ENCODE data around the gene JMJD8. TPM values are rescaled to one million over a fixed set of nuclear protein-coding genes. Genes with fewer than 3 reads are reported as not detected.
A peak's percentile ranks its signal among the peaks of the same experiment; 100 is the strongest.

Gene JMJD8
- total RNA-seq, 1 experiment from 2014 or later, result 81.3 TPM

GRCh38 chr16:651844-652243 is 32.3 kb downstream of the JMJD8 start:
- Histone ChIP-seq H3K4me2 (ENCODE audit: low read length) (no peak overlapping the region), H4K20me1 (ENCODE audit: low read length) (no peaks in the 10 kb centered on the region), H3K9me3 (ENCODE audit: low read length) (no peaks in the 10 kb centered on the region), H3K9ac (ENCODE audit: low read length) (no peak overlapping the region), H3K4me3 (ENCODE audit: low read length) (no peak overlapping the region), H3K4me1 (ENCODE audit: insufficient read depth, low read length) (peaks cover 11% of the 10 kb centered on the region), H2AFZ (ENCODE audit: low read length) (no peak overlapping the region), H3F3A (ENCODE audit: low read length, unreplicated experiment) (no peaks in the 10 kb centered on the region), H3K27ac (ENCODE audit: low read length) (no peak overlapping the region), H3K79me2 (ENCODE audit: low read length) (no peaks in the 10 kb centered on the region), H3K36me3 (ENCODE audit: low read depth, low read length) (no peaks in the 10 kb centered on the region), H3K9me2 (replicated peaks; ENCODE audit: low read length) (no peaks in the 10 kb centered on the region), H3K27me3 (ENCODE audit: low read length) (no peaks in the 10 kb centered on the region)
- DNase-seq (no peak), ATAC-seq (no peak)
- intact Hi-C loops (cut with micrococcal nuclease), result no loop called here
- TF ChIP-seq EZH2 (IDR thresholded peaks at IDR 0.05; ENCODE audit: low read length, unreplicated experiment) (no peak), EZH2phosphoT487 (IDR thresholded peaks at IDR 0.05; ENCODE audit: borderline replicate concordance, low read length) (no peak), CTCF (conservative IDR thresholded peaks at IDR 0.05; ENCODE audit: low read depth, low read length) (no peak)
- ChIA-PET CTCF (no interaction called here), POLR2A (ENCODE audit: unreplicated experiment) (no interaction called here)
- BruUV-seq (replicated peaks), result no TSS peak

GRCh38 chr16:649631-650030 is 34.5 kb downstream of the JMJD8 start:
- Histone ChIP-seq H3K9me2 (replicated peaks; ENCODE audit: low read length) (no peaks in the 10 kb centered on the region), H3K27me3 (ENCODE audit: low read length) (no peaks in the 10 kb centered on the region), H3K79me2 (ENCODE audit: low read length) (peaks cover 18% of the 10 kb centered on the region), H3K4me1 (ENCODE audit: insufficient read depth, low read length) (peaks cover 28% of the 10 kb centered on the region), H3K9ac (ENCODE audit: low read length) (peak overlapping the region; percentile 83), H2AFZ (ENCODE audit: low read length) (peak overlapping the region; percentile 73), H3K27ac (ENCODE audit: low read length) (0 out of 2 replicates have a peak overlapping the region, but pooled peaks have one; percentile 23), H4K20me1 (ENCODE audit: low read length) (no peaks in the 10 kb centered on the region), H3F3A (ENCODE audit: low read length, unreplicated experiment) (no peaks in the 10 kb centered on the region), H3K9me3 (ENCODE audit: low read length) (no peaks in the 10 kb centered on the region), H3K4me3 (ENCODE audit: low read length) (peak overlapping the region; percentile 62), H3K36me3 (ENCODE audit: low read depth, low read length) (no peaks in the 10 kb centered on the region), H3K4me2 (ENCODE audit: low read length) (peak overlapping the region; percentile 81)
- CTCF ChIA-PET, result no interaction called here
- TF ChIP-seq EZH2phosphoT487 (IDR thresholded peaks at IDR 0.05; ENCODE audit: borderline replicate concordance, low read length) (no peak), CTCF (conservative IDR thresholded peaks at IDR 0.05; ENCODE audit: low read depth, low read length) (no peak), EZH2 (IDR thresholded peaks at IDR 0.05; ENCODE audit: low read length, unreplicated experiment) (no peak)
- no TSS peak for BruUV-seq (replicated peaks)
- no peak for DNase-seq
- peak; percentile 32 for ATAC-seq
- intact Hi-C loops (cut with micrococcal nuclease), result no loop called here
- POLR2A ChIA-PET (ENCODE audit: unreplicated experiment), result no interaction called here

GRCh38 chr16:648781-649589 is 35.1 kb downstream of the JMJD8 start, which contains the start of gene WDR90:
Gene WDR90 (plus strand): TSS chr16:649365. CDS start chr16:649417, 52 bp downstream.
- intact Hi-C loops (cut with micrococcal nuclease), result no loop called here
- ChIA-PET CTCF (no interaction called here), POLR2A (ENCODE audit: unreplicated experiment) (no interaction called here)
- H3K9ac ChIP-seq (ENCODE audit: low read length), result peak within 1 kb of the TSS; percentile 83
- ATAC-seq (peak; percentile 75), DNase-seq (peak; percentile 69)
- H3K4me2 ChIP-seq (ENCODE audit: low read length), result peak within 1 kb of the TSS; percentile 81
- H3F3A ChIP-seq (ENCODE audit: low read length, unreplicated experiment), result no peaks in the 10 kb centered on the region
- TF ChIP-seq EZH2phosphoT487 (IDR thresholded peaks at IDR 0.05; ENCODE audit: borderline replicate concordance, low read length) (no peak), EZH2 (IDR thresholded peaks at IDR 0.05; ENCODE audit: low read length, unreplicated experiment) (no peak), CTCF (conservative IDR thresholded peaks at IDR 0.05; ENCODE audit: low read depth, low read length) (no peak)
- no TSS peak for BruUV-seq (replicated peaks)
- peak within 1 kb of the TSS; percentile 62 for H3K4me3 ChIP-seq (ENCODE audit: low read length)
- no peaks in the 10 kb centered on the region for H3K27me3 ChIP-seq (ENCODE audit: low read length)
- H3K79me2 ChIP-seq (ENCODE audit: low read length), result peaks cover 24% of the 10 kb centered on the region
- no peaks in the 10 kb centered on the region for H3K9me2 ChIP-seq (replicated peaks; ENCODE audit: low read length)
- no peaks in the 10 kb centered on the region for H3K9me3 ChIP-seq (ENCODE audit: low read length)
- peak within 1 kb of the TSS; percentile 73 for H2AFZ ChIP-seq (ENCODE audit: low read length)
- H3K36me3 ChIP-seq (ENCODE audit: low read depth, low read length), result no peaks in the 10 kb centered on the region
- no peaks in the 10 kb centered on the region for H4K20me1 ChIP-seq (ENCODE audit: low read length)
- peak within 1 kb of the TSS; percentile 40 for H3K27ac ChIP-seq (ENCODE audit: low read length)
- H3K4me1 ChIP-seq (ENCODE audit: insufficient read depth, low read length), result peaks cover 33% of the 10 kb centered on the region

All from PC-3 (cell line).